Smooth muscle cell (in vitro differentiated cells): Measurements from ENCODE around the gene GPRIN1. TPM values are rescaled to one million over a fixed set of nuclear protein-coding genes. Genes with fewer than 3 reads are reported as not detected.

ENCODE experiments used
- DNase-seq: peaks from one replicate; lab custom pipeline; 2025; ENCODE audit not compliant: unreplicated experiment; lab: John Stamatoyannopoulos, UW
- H2AFZ ChIP-seq: fragments of 200-600 bp; sonication (generic); 2 replicates; pipeline ENCODE4 v1.6.0; 2016; ENCODE audit warnings: antibody characterized with exemption, low read depth, mild to moderate bottlenecking
- H3F3A ChIP-seq: fragments of 200-600 bp; sonication (generic); 2 replicates; pipeline ENCODE4 v1.6.0; 2017; ENCODE audit warnings: antibody characterized with exemption, low read depth
- H3K27ac ChIP-seq: fragments of 200-600 bp; sonication (generic); 2 replicates; pipeline ENCODE4 v1.5.1; 2016; ENCODE audit warnings: low read depth, mild to moderate bottlenecking
- H3K27me3 ChIP-seq: fragments of 200-600 bp; sonication (generic); 2 replicates; pipeline ENCODE4 v1.6.1; 2016; ENCODE audit warnings: low read depth, mild to moderate bottlenecking
- H3K36me3 ChIP-seq: fragments of 200-600 bp; sonication (generic); 2 replicates; pipeline ENCODE4 v1.5.1; 2016; ENCODE audit warnings: low read depth
- H3K4me1 ChIP-seq: fragments of 200-600 bp; sonication (generic); 2 replicates; pipeline ENCODE4 v1.5.1; 2016; ENCODE audit warnings: low read depth
- H3K4me2 ChIP-seq: fragments of 200-600 bp; sonication (generic); 2 replicates; pipeline ENCODE4 v1.6.0; 2016; ENCODE audit warnings: mild to moderate bottlenecking
- H3K4me3 ChIP-seq: fragments of 200-600 bp; sonication (generic); 2 replicates; pipeline ENCODE4 v1.5.1; 2016; ENCODE audit warnings: mild to moderate bottlenecking
- H3K79me2 ChIP-seq: fragments of 200-600 bp; sonication (generic); 2 replicates; pipeline ENCODE4 v1.6.0; 2016; ENCODE audit warnings: low read depth, mild to moderate bottlenecking
- H3K9ac ChIP-seq: fragments of 200-600 bp; sonication (generic); 2 replicates; pipeline ENCODE4 v1.6.0; 2016; ENCODE audit warnings: low read depth
- H3K9me3 ChIP-seq: fragments of 200-600 bp; sonication (generic); replicated peaks from 2 replicates; pipeline ENCODE4 v1.5.1; 2016; ENCODE audit warnings: low read depth
- H4K20me1 ChIP-seq: fragments of 200-600 bp; sonication (generic); 2 replicates; pipeline ENCODE4 v1.6.0; 2016; ENCODE audit warnings: low read depth
- WGBS: methylation state at CpG from one replicate; pipeline ENCODE4 v1.1.7; 2016; ENCODE audit warnings: low lambda C conversion rate; 5-methylcytosine and 5-hydroxymethylcytosine counted together
- polyA plus RNA-seq: library from polyadenylated mRNA; unstranded; fragments of >200 nt; fragmentation: Nextera tagmentation; extraction: Ambion mirVana; gene quantifications from 2 replicates; pipeline ENCODE4 v1.2.1, GENCODE V29; 2016
- total RNA-seq: library from RNA; depleted of rRNA; stranded (reverse); fragments of >200 nt; gene quantifications from 2 replicates; pipeline ENCODE4 v1.2.3, GENCODE V29; 2014
- TF ChIP-seq, protein P1 (sequence below): fragments of 200-600 bp; sonication (generic); IDR thresholded peaks from 2 replicates; pipeline ENCODE4 v1.5.1; 2017; ENCODE audit warnings: borderline replicate concordance, mild to moderate bottlenecking, antibody characterized with exemption; ENCODE audit not compliant: insufficient read depth, poor library complexity, severe bottlenecking

Gene GPRIN1
- total and polyA plus RNA-seq, 2 experiments from 2014 or later: 2.1 to 3.6 TPM

DNA sequence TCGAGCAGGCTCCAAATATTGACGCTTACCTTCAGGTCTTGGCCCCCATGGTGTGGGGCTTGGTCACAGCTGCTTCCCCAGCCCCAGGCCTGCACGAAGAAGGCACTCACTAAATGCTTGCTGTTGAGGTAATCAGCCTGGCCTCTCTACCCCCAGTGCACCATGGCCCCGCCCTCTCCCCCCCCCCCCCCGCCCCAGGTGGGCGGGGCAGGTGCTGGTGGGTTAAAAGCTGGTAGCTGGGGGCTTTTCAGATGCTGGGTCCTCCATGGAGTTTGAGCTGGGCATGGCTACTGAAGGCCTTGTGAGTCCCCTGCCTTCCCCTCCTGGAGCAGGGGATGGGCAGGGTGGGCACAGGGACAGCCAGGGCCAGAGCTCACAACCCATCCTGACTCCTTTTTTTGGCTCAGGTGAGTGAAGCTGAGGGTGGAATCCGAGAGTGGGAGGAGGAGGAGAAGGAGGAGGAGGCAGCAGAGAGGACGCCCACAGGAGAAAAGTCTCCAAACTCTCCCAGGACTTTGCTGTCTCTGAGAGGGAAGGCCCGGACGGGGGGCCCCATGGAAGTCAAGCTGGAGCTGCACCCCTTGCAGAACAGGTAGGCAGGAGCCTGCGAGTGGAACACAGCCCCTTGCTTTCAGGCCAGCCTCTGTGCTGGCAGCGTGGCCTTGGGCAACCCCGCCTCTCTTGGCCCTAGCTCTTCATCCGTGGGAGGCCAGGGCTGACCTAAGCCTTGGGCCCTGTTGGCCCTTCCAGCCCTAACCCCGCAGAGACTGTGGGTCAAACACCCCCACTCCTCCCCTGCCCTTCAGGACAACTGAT lies 32.9 kb upstream of the GPRIN1 start:
- H3K27me3 ChIP-seq: no peaks in the 10 kb centered on the region
- no peak overlapping the region for H3K4me3 ChIP-seq
- peaks cover 4% of the 10 kb centered on the region for H3K79me2 ChIP-seq
- TF ChIP-seq, protein P1, sequence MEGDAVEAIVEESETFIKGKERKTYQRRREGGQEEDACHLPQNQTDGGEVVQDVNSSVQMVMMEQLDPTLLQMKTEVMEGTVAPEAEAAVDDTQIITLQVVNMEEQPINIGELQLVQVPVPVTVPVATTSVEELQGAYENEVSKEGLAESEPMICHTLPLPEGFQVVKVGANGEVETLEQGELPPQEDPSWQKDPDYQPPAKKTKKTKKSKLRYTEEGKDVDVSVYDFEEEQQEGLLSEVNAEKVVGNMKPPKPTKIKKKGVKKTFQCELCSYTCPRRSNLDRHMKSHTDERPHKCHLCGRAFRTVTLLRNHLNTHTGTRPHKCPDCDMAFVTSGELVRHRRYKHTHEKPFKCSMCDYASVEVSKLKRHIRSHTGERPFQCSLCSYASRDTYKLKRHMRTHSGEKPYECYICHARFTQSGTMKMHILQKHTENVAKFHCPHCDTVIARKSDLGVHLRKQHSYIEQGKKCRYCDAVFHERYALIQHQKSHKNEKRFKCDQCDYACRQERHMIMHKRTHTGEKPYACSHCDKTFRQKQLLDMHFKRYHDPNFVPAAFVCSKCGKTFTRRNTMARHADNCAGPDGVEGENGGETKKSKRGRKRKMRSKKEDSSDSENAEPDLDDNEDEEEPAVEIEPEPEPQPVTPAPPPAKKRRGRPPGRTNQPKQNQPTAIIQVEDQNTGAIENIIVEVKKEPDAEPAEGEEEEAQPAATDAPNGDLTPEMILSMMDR: no peak
- no peak overlapping the region for H3K27ac ChIP-seq
- no peaks in the 10 kb centered on the region for H3K9me3 ChIP-seq
- no peak overlapping the region for H2AFZ ChIP-seq
- H3K4me2 ChIP-seq: no peak overlapping the region
- H3K4me1 ChIP-seq: peaks cover 3% of the 10 kb centered on the region
- no peaks in the 10 kb centered on the region for H4K20me1 ChIP-seq
- no peak overlapping the region for H3K9ac ChIP-seq
- WGBS: 61% methylated on average over 13 of the region's 15 CpGs
- no peaks in the 10 kb centered on the region for H3F3A ChIP-seq
- no peak for DNase-seq
- no peaks in the 10 kb centered on the region for H3K36me3 ChIP-seq

GRCh38 chr5:176640616-176641015 lies 30.7 kb upstream of the GPRIN1 start:
- TF ChIP-seq, protein P1: no peak
- no peaks in the 10 kb centered on the region for H3K4me1 ChIP-seq
- DNase-seq: no peak
- no peaks in the 10 kb centered on the region for H3K9me3 ChIP-seq
- H3K36me3 ChIP-seq: no peaks in the 10 kb centered on the region
- 72% methylated on average over 4 of the region's 4 CpGs for WGBS
- no peak overlapping the region for H3K4me3 ChIP-seq
- no peak overlapping the region for H3K27ac ChIP-seq
- no peak overlapping the region for H2AFZ ChIP-seq
- H4K20me1 ChIP-seq: no peaks in the 10 kb centered on the region
- no peaks in the 10 kb centered on the region for H3K27me3 ChIP-seq
- no peaks in the 10 kb centered on the region for H3F3A ChIP-seq
- H3K4me2 ChIP-seq: no peak overlapping the region
- no peak overlapping the region for H3K9ac ChIP-seq
- H3K79me2 ChIP-seq: no peaks in the 10 kb centered on the region

DNA sequence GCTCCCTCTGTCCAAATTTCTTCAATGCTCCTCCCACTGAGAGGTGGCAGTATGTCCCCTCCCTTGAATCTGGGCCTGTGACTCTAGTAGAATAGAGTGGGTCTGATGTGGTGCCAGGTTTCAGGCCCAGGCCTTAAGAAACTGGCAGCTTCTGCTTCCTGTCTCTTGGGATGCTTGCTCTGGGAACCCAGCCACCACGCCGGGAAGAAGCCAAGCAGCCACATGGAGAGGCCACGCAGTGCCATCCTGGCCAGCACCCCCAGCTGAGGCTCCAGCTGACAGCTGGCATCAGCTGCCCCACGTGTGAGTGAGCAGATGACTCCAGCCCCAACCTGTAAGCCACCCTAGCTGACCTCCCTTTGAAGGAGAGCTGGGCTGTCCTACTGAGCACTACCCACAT lies 30.0 kb upstream of the GPRIN1 start:
- Histone ChIP-seq H3K27ac (no peak overlapping the region), H3K9me3 (no peaks in the 10 kb centered on the region), H3F3A (no peaks in the 10 kb centered on the region), H3K4me3 (no peak overlapping the region), H3K36me3 (no peaks in the 10 kb centered on the region), H3K79me2 (no peaks in the 10 kb centered on the region), H4K20me1 (no peaks in the 10 kb centered on the region), H3K4me2 (no peak overlapping the region), H3K4me1 (no peaks in the 10 kb centered on the region), H2AFZ (no peak overlapping the region), H3K27me3 (no peaks in the 10 kb centered on the region), H3K9ac (no peak overlapping the region)
- TF ChIP-seq, protein P1: no peak
- WGBS: 89% methylated on average over 4 of the region's 4 CpGs
- no peak for DNase-seq

GRCh38 chr5:176639208-176639607 lies 29.3 kb upstream of the GPRIN1 start:
- no peak overlapping the region for H3K4me3 ChIP-seq
- no peak for DNase-seq
- H3K9me3 ChIP-seq: no peaks in the 10 kb centered on the region

More at GRCh38 chr5:176639208-176639607, 29.3 kb upstream of the GPRIN1 start:
- Histone ChIP-seq H3K36me3 (no peaks in the 10 kb centered on the region), H3K4me2 (no peak overlapping the region), H3F3A (no peaks in the 10 kb centered on the region), H2AFZ (no peak overlapping the region), H3K9ac (no peak overlapping the region), H3K27me3 (no peaks in the 10 kb centered on the region), H4K20me1 (no peaks in the 10 kb centered on the region), H3K79me2 (no peaks in the 10 kb centered on the region), H3K4me1 (no peaks in the 10 kb centered on the region), H3K27ac (no peak overlapping the region)
- TF ChIP-seq, protein P1: no peak
- 59% methylated on average over 4 of the region's 4 CpGs for WGBS
